Measurements from ENCODE around the gene CYB5R3. TPM values are rescaled to one million over a fixed set of nuclear protein-coding genes. Genes with fewer than 3 reads are reported as not detected.

Gene CYB5R3
- total and polyA plus RNA-seq, 2 donors (not counting 3 experiments of a cell fraction or from before 2014, with no cell fraction given) = 217 to 263 TPM

GRCh38 chr22:42608823-42609361, 40.3 kb downstream of the CYB5R3 start:
- dilution Hi-C loops (cut with MboI; ENCODE audit: extremely low pct_ligation_motif_present, low sequenced_read_pairs) = no loop called here
- no peaks in the 10 kb centered on the region for H4K20me1 ChIP-seq (replicated peaks; ENCODE audit: control insufficient read depth, extremely low read depth, insufficient read depth, low read length)
- CTCF ChIA-PET = interaction anchor here (0.9 to 1.2 kb wide), 2 partner anchors 10 to 24 kb away, joined by 5 to 6 read pairs; no protein-coding TSS in a partner anchor

More at GRCh38 chr22:42608823-42609361, 40.3 kb downstream of the CYB5R3 start:
- intact Hi-C loops (cut with micrococcal nuclease) = no loop called here
- Histone ChIP-seq H3K4me1 (ENCODE audit: control insufficient read depth, extremely low read depth, insufficient read depth, low read length) (peaks cover 30% of the 10 kb centered on the region), H3K79me2 (ENCODE audit: control insufficient read depth, insufficient read depth, low read length) (peaks cover 88% of the 10 kb centered on the region), H2AFZ (ENCODE audit: low read depth, low read length) (no peak overlapping the region), H3K9ac (replicated peaks; ENCODE audit: extremely low read depth, insufficient read depth, low read length) (no peak overlapping the region), H3K27ac (ENCODE audit: insufficient read depth, low read depth, low read length) (peak overlapping the region; percentile 11), H3K27me3 (ENCODE audit: control insufficient read depth in 2 of 2, insufficient read depth in 2 of 2, low read length in 2 of 2) (no peaks in the 10 kb centered on the region), H3K36me3 (ENCODE audit: control insufficient read depth in 2 of 2, extremely low read depth in 1 of 2, insufficient read depth in 2 of 2, low read length in 2 of 2) (peaks cover 0 to 4% of the 10 kb centered on the region in 2 experiments), H3K9me3 (replicated peaks; ENCODE audit: control insufficient read depth, insufficient read depth, low read length) (no peaks in the 10 kb centered on the region), H3K9me1 (replicated peaks; ENCODE audit: control insufficient read depth, extremely low read depth, insufficient read depth, low read length) (no peaks in the 10 kb centered on the region), H3K4me2 (ENCODE audit: insufficient read depth, low read length) (peak overlapping the region; percentile 18), H3K4me3 (replicated peaks in 1 of 3; ENCODE audit: insufficient read depth in 1 of 3, low read depth in 1 of 3, low read length in 3 of 3) (no peak overlapping the region)
- BruUV-seq (replicated peaks) = no TSS peak
- TF ChIP-seq CTCF (IDR thresholded peaks at IDR 0.05; ENCODE audit: extremely low read depth in 1 of 2, insufficient read depth in 1 of 2, low read depth in 1 of 2, low read length in 2 of 2) (no peak), MYC (IDR thresholded peaks at IDR 0.05; ENCODE audit: low read depth, low read length) (no peak)
- POLR2A ChIA-PET = interaction anchor here (1.0 kb wide), 1 partner anchor 43 kb away, joined by 9 read pairs; no protein-coding TSS in a partner anchor
- DNase-seq (ENCODE audit: low read depth, low spot score) = peak; percentile 53
- peak; percentile 38 for FAIRE-seq

Measured in endothelial cell of umbilical vein (primary cell).